GM12873 (cell line): ENCODE measurements around the gene PSMB3.

Source experiments
- CTCF ChIP-seq: IDR thresholded peaks from 2 replicates; pipeline ENCODE4 v1.5.1; 2012; ENCODE audit warnings: low read depth, mild to moderate bottlenecking, moderate library complexity, low read length, control low read depth; ENCODE audit not compliant: insufficient read depth; ENCODE audit errors: missing control alignments

Gene PSMB3

DNA sequence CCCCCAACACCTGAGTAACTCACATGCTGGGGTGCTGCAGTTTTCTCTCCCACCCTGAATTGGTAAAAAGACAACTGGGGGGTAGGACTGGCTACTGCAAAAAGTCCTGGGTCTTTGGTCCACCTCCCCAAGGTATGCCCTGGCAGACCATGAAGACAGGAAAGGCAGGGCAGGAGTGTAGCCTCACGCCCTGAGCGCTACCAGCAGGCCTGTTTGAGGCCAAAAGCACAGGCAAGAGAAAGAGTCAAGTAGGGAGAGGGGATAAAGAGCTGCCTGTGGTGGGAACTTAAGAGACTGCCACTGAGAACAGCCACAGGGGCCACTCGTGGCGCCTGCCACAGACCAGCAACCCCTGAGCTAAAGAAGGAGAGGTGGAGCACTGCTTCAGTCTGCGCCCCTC lies 13.8 kb downstream of the PSMB3 start:
- TF ChIP-seq CTCF: no peak

- TF ChIP-seq CTCF: no peak
Observed at GRCh38 chr17:38768417-38768816, 15.9 kb downstream of the PSMB3 start.

DNA sequence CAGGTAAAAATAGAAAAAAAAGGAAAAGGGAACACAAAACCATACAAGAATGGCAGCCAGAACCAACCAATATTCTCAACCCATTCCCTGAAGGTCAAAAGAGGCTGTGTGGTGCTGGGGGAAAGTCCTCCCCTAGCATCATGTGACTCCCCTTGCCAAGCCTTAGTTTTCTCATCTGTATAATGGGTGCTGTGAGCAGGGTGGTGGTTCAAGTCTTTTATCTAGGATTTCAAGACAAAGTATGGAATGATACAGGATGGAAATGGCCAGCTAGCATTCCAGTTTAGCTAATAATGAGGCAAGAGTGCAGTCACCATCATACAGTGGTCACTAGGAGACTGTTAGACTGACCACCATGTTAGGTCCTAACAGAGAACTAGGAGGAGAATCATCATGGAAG lies 20.7 kb downstream of the PSMB3 start:
- TF ChIP-seq CTCF: no peak

DNA sequence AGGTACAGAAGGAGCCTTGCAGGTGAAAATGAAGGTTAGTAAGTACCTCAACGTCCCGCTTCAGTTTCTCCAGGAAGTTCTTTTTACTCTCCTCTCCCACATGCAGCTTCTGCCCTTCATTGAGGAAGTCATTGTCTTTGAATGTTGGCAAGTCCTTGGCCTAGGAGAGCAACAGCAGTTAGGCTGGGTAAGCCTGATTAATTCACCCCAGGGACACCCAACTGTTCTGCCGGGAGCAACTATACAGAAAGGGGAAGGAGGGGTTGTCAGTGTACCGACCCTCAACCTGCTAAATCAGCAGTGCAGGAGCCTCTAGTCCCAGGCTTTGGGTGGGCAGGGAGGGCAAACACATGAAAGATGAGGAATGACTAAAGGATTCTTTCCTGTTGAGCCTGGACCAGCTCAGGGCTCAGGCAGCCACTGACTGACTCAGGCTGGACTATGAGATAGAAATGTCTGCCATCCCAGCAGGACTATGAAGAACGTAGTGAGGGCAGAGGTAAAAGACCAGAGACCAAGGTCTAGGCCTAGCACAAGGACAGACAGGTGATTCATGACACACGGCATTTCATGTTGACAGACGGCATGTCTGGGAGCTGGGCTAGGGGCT lies 25.2 kb downstream of the PSMB3 start:
- no peak for TF ChIP-seq CTCF

DNA sequence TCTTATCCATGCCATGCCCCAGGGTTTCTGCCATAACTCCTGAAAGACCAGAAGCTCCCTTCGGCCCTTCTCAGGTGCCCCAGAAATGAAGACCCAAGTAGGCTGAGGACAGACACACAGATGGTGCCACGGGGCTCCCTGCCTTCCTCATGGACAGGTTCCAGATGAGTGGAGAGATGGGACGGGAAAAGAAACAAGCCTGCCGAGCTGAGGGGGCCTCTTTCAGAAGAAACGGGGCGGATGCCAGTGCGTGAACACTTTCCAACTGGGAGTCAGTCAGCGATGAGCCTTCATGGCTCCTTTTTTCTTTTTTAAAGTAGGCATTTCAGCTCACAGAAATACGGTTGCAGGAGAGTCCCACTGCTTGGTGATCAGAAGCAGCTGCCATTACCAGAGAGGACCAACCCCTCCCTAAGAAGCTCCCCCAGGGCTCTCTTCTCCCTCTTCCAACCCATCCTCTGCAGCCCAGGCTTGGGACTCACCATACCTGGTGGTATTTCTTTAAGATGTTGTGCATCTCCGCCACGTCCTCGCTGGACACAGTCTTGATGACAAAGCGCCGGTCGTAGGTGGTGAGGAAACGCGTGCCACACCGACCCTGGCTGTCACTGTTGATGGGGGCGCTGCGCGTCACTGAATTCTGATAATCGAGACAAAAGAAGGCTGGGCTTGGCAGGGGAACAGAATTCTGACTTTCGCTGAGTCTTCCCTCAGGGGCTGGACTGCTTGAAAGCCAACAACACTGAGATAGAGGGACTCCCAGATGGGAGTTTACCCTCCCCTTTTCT lies 27.6 kb downstream of the PSMB3 start:
- TF ChIP-seq CTCF: no peak

- TF ChIP-seq CTCF: no peak
Observed at GRCh38 chr17:38783227-38783626, 30.7 kb downstream of the PSMB3 start.

- TF ChIP-seq CTCF: no peak
Observed at GRCh38 chr17:38786372-38786771, 33.8 kb downstream of the PSMB3 start.
